ENCODE results near the gene C9orf85. TPM values are rescaled to one million over a fixed set of nuclear protein-coding genes. Genes with fewer than 3 reads are reported as not detected.

C9orf85 gene
- total and polyA plus RNA-seq, 2 of the 4 experiments (the other 2 are of a cell fraction), result 4.3 to 8.4 TPM

- no peak overlapping the region for H3K56ac ChIP-seq (ENCODE audit: extremely low read depth, insufficient read depth, low read length)
- no peak overlapping the region for H3K14ac ChIP-seq (replicated peaks; ENCODE audit: low read depth, low read length)
- CTCF ChIA-PET, result no interaction called here
- no peak overlapping the region for H2BK120ac ChIP-seq (ENCODE audit: low read depth, low read length)
- H3K9me3 ChIP-seq (ENCODE audit: control insufficient read depth, insufficient read depth, low read length), result no peaks in the 10 kb centered on the region
- H3K4ac ChIP-seq (ENCODE audit: low read depth, low read length), result no peak overlapping the region
- no peak overlapping the region for H3K4me3 ChIP-seq (ENCODE audit: insufficient read depth, low read depth, low read length)
- no peaks in the 10 kb centered on the region for H3K36me3 ChIP-seq (ENCODE audit: control insufficient read depth, insufficient read depth, low read length)
- H3K27me3 ChIP-seq (ENCODE audit: control insufficient read depth, insufficient read depth, low read length), result no peaks in the 10 kb centered on the region
- H3K79me1 ChIP-seq (ENCODE audit: low read depth in 1 of 2, low read length in 2 of 2), result peaks cover 8 to 26% of the 10 kb centered on the region in 2 experiments
- no peaks in the 10 kb centered on the region for H4K20me1 ChIP-seq (ENCODE audit: insufficient read depth, low read length)
- H3K4me2 ChIP-seq (ENCODE audit: low read depth, low read length), result no peak overlapping the region
- H2BK15ac ChIP-seq (ENCODE audit: low read depth, low read length), result no peak overlapping the region
- intact Hi-C loops (cut with micrococcal nuclease), result no loop called here
- no peak overlapping the region for H2AK5ac ChIP-seq (ENCODE audit: low read depth, low read length)
- H4K91ac ChIP-seq (ENCODE audit: insufficient read depth, low read depth, low read length), result no peak overlapping the region
- peak; percentile 82 for DNase-seq
- H3K9me1 ChIP-seq (ENCODE audit: insufficient read depth, low read length), result no peaks in the 10 kb centered on the region
- peak overlapping the region; percentile 51 for H2BK5ac ChIP-seq (ENCODE audit: low read depth, low read length, poor library complexity, severe bottlenecking)
- in situ Hi-C loops (cut with MboI; ENCODE audit: low sequenced_read_pairs), result no loop called here
- no peak overlapping the region for H2AFZ ChIP-seq (replicated peaks; ENCODE audit: low read length, poor library complexity)
- no peak overlapping the region for H4K5ac ChIP-seq (ENCODE audit: low read depth, low read length)
- ATAC-seq (ENCODE audit: low read depth), result peak; percentile 48; the same call in 1 of the 2 replicates
- no peak overlapping the region for H2AK9ac ChIP-seq (replicated peaks; ENCODE audit: low read depth, low read length, poor library complexity)
- no peak overlapping the region for H3K23ac ChIP-seq (ENCODE audit: low read depth, low read length)
- no peak overlapping the region for H3K18ac ChIP-seq (ENCODE audit: low read depth, low read length)
- TF ChIP-seq MXI1 (IDR thresholded peaks at IDR 0.05; ENCODE audit: borderline replicate concordance, low read depth, low read length), result no peak
- no peak for TF ChIP-seq USF2 (IDR thresholded peaks at IDR 0.05; ENCODE audit: low read depth, low read length)
- TF ChIP-seq BHLHE40 (IDR thresholded peaks at IDR 0.05; ENCODE audit: low read depth, low read length), result no peak
- TF ChIP-seq MAFK (IDR thresholded peaks at IDR 0.05; ENCODE audit: low read depth, low read length), result no peak
- 0 out of 2 replicates have a peak, but pooled peaks have one; percentile 4 for TF ChIP-seq FOS (IDR thresholded peaks at IDR 0.05; ENCODE audit: low read depth, low read length)
- TF ChIP-seq RAD21 (IDR thresholded peaks at IDR 0.05; ENCODE audit: low read length), result no peak
- no peak for TF ChIP-seq SMC3 (IDR thresholded peaks at IDR 0.05; ENCODE audit: low read depth, low read length)
- TF ChIP-seq CEBPB (IDR thresholded peaks at IDR 0.05; ENCODE audit: low read depth, low read length), result peak; percentile 88
- TF ChIP-seq RFX5 (IDR thresholded peaks at IDR 0.05; ENCODE audit: low read depth, low read length), result no peak
- TF ChIP-seq RCOR1 (IDR thresholded peaks at IDR 0.05; ENCODE audit: insufficient replicate concordance, low read length), result no peak
- H3K4me1 ChIP-seq (ENCODE audit: control insufficient read depth, insufficient read depth, low read length), result peaks cover 2% of the 10 kb centered on the region; the same call in 1 of the 2 replicates
- WGBS, 2 experiments (ENCODE audit: extremely low coverage in 2 of 2, insufficient read length in 1 of 2), result no CpG with 5 or more reads among the region's 2 CpGs
- H3K9ac ChIP-seq (ENCODE audit: low read depth, low read length), result no peak overlapping the region
- POLR2A ChIA-PET (ENCODE audit: unreplicated experiment), result no interaction called here
- dilution Hi-C loops (cut with HindIII; ENCODE audit: low sequenced_read_pairs, unreplicated experiment), result no loop called here
- H2BK20ac ChIP-seq (ENCODE audit: low read depth, low read length), result no peak overlapping the region
- BruUV-seq (replicated peaks), result no TSS peak
- H4K8ac ChIP-seq (ENCODE audit: low read depth in 2 of 2, low read length in 2 of 2), result no peak overlapping the region
- H3K27ac ChIP-seq (ENCODE audit: insufficient read depth, low read length), result no peak overlapping the region
Measured at GRCh38 chr9:71929223-71929622, 17.8 kb downstream of the C9orf85 start.
